SK-N-SH treated with all-trans-retinoic acid at 6 μM for 48 hours (cell line): ENCODE measurements around the gene ARHGAP9.

ENCODE experiments used
- ARNTL ChIP-seq: fragments of 450-650 bp; formaldehyde crosslinking; IDR thresholded peaks from 2 replicates; pipeline ENCODE4 v1.5.0; 2020; ENCODE audit warnings: low read depth, mild to moderate bottlenecking, moderate library complexity, borderline replicate concordance
- BACH2 ChIP-seq: fragments of 250-450 bp; sonication (Bioruptor Pico); IDR thresholded peaks from 2 replicates; pipeline ENCODE4 v1.9.0; 2021; ENCODE audit warnings: mild to moderate bottlenecking, borderline replicate concordance
- GLIS3 ChIP-seq: fragments of 250-450 bp; sonication (Bioruptor Pico); IDR thresholded peaks from 2 replicates; pipeline ENCODE4 v1.5.0; 2020; ENCODE audit warnings: mild to moderate bottlenecking, moderate library complexity
- PATZ1 ChIP-seq: fragments of 250-450 bp; sonication (Bioruptor Pico); IDR thresholded peaks from 2 replicates; pipeline ENCODE4 v1.8.0; 2020; ENCODE audit warnings: mild to moderate bottlenecking, moderate library complexity, borderline replicate concordance
- PPARA ChIP-seq: fragments of 250-450 bp; sonication (Bioruptor Pico); IDR thresholded peaks from 2 replicates; pipeline ENCODE4 v1.5.0; 2020; ENCODE audit warnings: mild to moderate bottlenecking, borderline replicate concordance
- RARB ChIP-seq: fragments of 250-450 bp; sonication (Bioruptor Pico); IDR thresholded peaks from 2 replicates; pipeline ENCODE4 v1.8.0; 2021; ENCODE audit warnings: mild to moderate bottlenecking, moderate library complexity
- SNAI2 ChIP-seq: fragments of 250-450 bp; sonication (Bioruptor Pico); IDR thresholded peaks from 2 replicates; pipeline ENCODE4 v1.5.0; 2020; ENCODE audit warnings: mild to moderate bottlenecking, moderate library complexity
- TCF4 ChIP-seq: fragments of 250-450 bp; sonication (Bioruptor Pico); IDR thresholded peaks from 2 replicates; pipeline ENCODE4 v1.8.0; 2021; ENCODE audit warnings: mild to moderate bottlenecking, moderate library complexity, borderline replicate concordance
- TOX ChIP-seq: fragments of 250-450 bp; sonication (Bioruptor Pico); IDR thresholded peaks from 2 replicates; pipeline ENCODE4 v1.8.0; 2021; ENCODE audit warnings: mild to moderate bottlenecking, moderate library complexity, borderline replicate concordance
- TSHZ2 ChIP-seq: fragments of 250-450 bp; sonication (Bioruptor Pico); IDR thresholded peaks from 2 replicates; pipeline ENCODE4 v1.5.0; 2020; ENCODE audit warnings: mild to moderate bottlenecking, moderate library complexity
- ZNF565 ChIP-seq: fragments of 450-650 bp; formaldehyde crosslinking; conservative IDR thresholded peaks from 2 replicates; pipeline ENCODE4 v1.5.0; 2020; ENCODE audit warnings: low read depth, mild to moderate bottlenecking, moderate library complexity
- ZNF70 ChIP-seq: fragments of 450-650 bp; formaldehyde crosslinking; IDR thresholded peaks from 2 replicates; pipeline ENCODE4 v1.5.0; 2020; ENCODE audit warnings: mild to moderate bottlenecking, moderate library complexity

DNA sequence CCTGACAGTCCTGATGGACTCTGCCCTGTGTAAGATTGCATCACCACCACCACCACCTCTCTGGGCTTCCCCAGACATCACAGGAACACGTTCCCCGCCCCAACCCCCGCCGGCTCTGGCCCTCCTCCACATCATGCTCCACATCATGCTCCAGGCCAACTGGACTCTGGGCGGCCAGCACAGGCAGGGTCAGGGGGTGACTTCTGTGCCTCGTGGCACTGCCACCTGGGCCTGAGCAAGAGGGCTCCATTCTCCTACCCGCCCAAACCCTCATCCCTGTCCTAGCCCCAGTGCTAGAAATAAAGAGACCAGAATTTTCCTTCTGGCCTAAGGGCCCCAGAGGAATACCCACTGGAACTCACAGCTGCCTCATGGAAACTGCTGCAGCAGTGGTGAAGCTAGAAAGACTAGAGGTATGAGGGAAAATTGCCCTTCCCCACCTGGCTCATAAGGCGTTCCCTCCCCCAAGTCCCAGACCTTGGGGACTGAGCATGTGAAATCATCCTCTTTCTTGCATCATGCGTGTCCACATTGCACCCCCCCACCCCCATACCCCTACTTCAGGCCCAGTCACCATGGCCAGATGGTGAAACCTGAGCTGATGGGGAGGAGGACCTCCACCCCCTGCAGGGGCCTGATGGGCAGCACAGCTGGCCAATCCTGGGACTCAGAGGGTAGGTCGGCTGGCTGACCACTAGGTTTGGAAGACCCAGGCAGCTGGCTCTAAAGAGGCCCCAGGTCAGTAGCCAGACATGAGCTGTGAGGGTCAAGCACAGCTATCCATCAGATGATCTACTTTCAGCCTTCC is 24.9 kb downstream of the ARHGAP9 start, which contains the start of gene INHBE:
- no peak for TF ChIP-seq GLIS3 (CRISPR knock-in tag)
- TF ChIP-seq ZNF70 (CRISPR knock-in tag) = no peak
- no peak for TF ChIP-seq TCF4
- no peak for TF ChIP-seq TOX
- TF ChIP-seq PPARA = no peak
- no peak for TF ChIP-seq TSHZ2 (CRISPR knock-in tag)
- no peak for TF ChIP-seq BACH2 (CRISPR knock-in tag)
- TF ChIP-seq ARNTL (CRISPR knock-in tag) = no peak
- no peak for TF ChIP-seq RARB (CRISPR knock-in tag)
- no peak for TF ChIP-seq PATZ1 (CRISPR knock-in tag)
- no peak for TF ChIP-seq ZNF565 (CRISPR knock-in tag)
- no peak for TF ChIP-seq SNAI2 (CRISPR knock-in tag)
